H1 (cell line): Measurements from ENCODE around the gene PARD3. TPM values are rescaled to one million over a fixed set of nuclear protein-coding genes. Genes with fewer than 3 reads are reported as not detected.

Experiments
- FOSL1 ChIP-seq: IDR thresholded peaks from 2 replicates; pipeline ENCODE4 v1.6.1; 2011; ENCODE audit warnings: mild to moderate bottlenecking, low read depth, low read length, moderate library complexity; ENCODE audit not compliant: insufficient read depth
- POLR2AphosphoS5 ChIP-seq: IDR thresholded peaks from 2 replicates; pipeline ENCODE4 v1.6.1; 2011; ENCODE audit warnings: low read depth, low read length
- RBBP5 ChIP-seq: IDR thresholded peaks from 2 replicates; pipeline ENCODE4 v1.7.1; 2012; ENCODE audit warnings: low read depth, mild to moderate bottlenecking, inconsistent platforms, low read length, moderate library complexity, borderline replicate concordance
- SIX5 ChIP-seq: IDR thresholded peaks from 2 replicates; pipeline ENCODE4 v1.6.1; 2011; ENCODE audit warnings: mild to moderate bottlenecking, low read depth, low read length
- TBP ChIP-seq: IDR thresholded peaks from 2 replicates; pipeline ENCODE4 v1.6.1; 2011; ENCODE audit warnings: low read depth, low read length, improper control_type of control experiment
- TEAD4 ChIP-seq: IDR thresholded peaks from 2 replicates; pipeline ENCODE4 v1.6.1; 2012; ENCODE audit warnings: low read depth, low read length, inconsistent platforms, mixed read lengths
- polyA plus RNA-seq, 7 experiments: library from polyadenylated mRNA; depleted of rRNA in 3 of 7; stranded (reverse) in 5 of 7; unstranded in 2 of 7; fragments of >200 nt in 5 of 7; fragments of 200-250 nt in 2 of 7; gene quantifications; 1 replicate in 5 of 7; 2 replicates in 1 of 7; 4 replicates in 1 of 7; pipeline versions ENCODE4 v1.2.1 to v1.2.3, GENCODE V29; 2011 to 2013; ENCODE audit warnings: missing spikeins in 2 of 7, mixed read lengths in 2 of 7
- total RNA-seq: library from RNA; stranded (reverse); fragmentation: NEBNext Ultra II Directional; extraction: Animal tissue kit (Norgen Biotek cat#: 25700); gene quantifications from 2 replicates; pipeline ENCODE4 v1.2.1, GENCODE V29; 2021
- TF ChIP-seq, protein P1 (sequence below): fragments of 300-600 bp; sonication (generic); IDR thresholded peaks from 2 replicates; pipeline ENCODE4 v1.7.1; 2012; ENCODE audit warnings: low read length, moderate library complexity, mild to moderate bottlenecking, inconsistent platforms; ENCODE audit not compliant: insufficient replicate concordance

PARD3 gene
- total and polyA plus RNA-seq, 2 of the 8 experiments (the other 6 are each of a cell fraction or from before 2014, with no cell fraction given), result 19.7 to 49.1 TPM

DNA sequence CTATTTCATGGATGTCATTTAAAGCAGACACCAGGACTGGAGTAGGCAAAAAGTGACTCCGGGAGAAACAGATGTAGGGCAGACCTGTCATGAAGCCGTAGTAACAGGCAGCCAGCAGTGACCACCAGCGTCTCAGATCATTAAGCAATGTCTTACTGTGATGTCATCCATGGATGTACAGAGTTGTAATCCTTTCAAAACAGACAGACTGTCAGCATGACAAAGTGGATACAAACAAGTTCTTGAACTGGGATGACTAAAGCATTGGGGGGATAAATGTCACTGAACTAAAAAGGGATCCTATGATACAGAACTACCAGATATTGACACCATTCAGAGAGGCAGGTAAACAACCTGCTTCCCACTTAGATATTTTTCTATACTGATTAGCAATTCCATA, 675.5 kb downstream of the PARD3 start (continued):
- TF ChIP-seq, protein P1, sequence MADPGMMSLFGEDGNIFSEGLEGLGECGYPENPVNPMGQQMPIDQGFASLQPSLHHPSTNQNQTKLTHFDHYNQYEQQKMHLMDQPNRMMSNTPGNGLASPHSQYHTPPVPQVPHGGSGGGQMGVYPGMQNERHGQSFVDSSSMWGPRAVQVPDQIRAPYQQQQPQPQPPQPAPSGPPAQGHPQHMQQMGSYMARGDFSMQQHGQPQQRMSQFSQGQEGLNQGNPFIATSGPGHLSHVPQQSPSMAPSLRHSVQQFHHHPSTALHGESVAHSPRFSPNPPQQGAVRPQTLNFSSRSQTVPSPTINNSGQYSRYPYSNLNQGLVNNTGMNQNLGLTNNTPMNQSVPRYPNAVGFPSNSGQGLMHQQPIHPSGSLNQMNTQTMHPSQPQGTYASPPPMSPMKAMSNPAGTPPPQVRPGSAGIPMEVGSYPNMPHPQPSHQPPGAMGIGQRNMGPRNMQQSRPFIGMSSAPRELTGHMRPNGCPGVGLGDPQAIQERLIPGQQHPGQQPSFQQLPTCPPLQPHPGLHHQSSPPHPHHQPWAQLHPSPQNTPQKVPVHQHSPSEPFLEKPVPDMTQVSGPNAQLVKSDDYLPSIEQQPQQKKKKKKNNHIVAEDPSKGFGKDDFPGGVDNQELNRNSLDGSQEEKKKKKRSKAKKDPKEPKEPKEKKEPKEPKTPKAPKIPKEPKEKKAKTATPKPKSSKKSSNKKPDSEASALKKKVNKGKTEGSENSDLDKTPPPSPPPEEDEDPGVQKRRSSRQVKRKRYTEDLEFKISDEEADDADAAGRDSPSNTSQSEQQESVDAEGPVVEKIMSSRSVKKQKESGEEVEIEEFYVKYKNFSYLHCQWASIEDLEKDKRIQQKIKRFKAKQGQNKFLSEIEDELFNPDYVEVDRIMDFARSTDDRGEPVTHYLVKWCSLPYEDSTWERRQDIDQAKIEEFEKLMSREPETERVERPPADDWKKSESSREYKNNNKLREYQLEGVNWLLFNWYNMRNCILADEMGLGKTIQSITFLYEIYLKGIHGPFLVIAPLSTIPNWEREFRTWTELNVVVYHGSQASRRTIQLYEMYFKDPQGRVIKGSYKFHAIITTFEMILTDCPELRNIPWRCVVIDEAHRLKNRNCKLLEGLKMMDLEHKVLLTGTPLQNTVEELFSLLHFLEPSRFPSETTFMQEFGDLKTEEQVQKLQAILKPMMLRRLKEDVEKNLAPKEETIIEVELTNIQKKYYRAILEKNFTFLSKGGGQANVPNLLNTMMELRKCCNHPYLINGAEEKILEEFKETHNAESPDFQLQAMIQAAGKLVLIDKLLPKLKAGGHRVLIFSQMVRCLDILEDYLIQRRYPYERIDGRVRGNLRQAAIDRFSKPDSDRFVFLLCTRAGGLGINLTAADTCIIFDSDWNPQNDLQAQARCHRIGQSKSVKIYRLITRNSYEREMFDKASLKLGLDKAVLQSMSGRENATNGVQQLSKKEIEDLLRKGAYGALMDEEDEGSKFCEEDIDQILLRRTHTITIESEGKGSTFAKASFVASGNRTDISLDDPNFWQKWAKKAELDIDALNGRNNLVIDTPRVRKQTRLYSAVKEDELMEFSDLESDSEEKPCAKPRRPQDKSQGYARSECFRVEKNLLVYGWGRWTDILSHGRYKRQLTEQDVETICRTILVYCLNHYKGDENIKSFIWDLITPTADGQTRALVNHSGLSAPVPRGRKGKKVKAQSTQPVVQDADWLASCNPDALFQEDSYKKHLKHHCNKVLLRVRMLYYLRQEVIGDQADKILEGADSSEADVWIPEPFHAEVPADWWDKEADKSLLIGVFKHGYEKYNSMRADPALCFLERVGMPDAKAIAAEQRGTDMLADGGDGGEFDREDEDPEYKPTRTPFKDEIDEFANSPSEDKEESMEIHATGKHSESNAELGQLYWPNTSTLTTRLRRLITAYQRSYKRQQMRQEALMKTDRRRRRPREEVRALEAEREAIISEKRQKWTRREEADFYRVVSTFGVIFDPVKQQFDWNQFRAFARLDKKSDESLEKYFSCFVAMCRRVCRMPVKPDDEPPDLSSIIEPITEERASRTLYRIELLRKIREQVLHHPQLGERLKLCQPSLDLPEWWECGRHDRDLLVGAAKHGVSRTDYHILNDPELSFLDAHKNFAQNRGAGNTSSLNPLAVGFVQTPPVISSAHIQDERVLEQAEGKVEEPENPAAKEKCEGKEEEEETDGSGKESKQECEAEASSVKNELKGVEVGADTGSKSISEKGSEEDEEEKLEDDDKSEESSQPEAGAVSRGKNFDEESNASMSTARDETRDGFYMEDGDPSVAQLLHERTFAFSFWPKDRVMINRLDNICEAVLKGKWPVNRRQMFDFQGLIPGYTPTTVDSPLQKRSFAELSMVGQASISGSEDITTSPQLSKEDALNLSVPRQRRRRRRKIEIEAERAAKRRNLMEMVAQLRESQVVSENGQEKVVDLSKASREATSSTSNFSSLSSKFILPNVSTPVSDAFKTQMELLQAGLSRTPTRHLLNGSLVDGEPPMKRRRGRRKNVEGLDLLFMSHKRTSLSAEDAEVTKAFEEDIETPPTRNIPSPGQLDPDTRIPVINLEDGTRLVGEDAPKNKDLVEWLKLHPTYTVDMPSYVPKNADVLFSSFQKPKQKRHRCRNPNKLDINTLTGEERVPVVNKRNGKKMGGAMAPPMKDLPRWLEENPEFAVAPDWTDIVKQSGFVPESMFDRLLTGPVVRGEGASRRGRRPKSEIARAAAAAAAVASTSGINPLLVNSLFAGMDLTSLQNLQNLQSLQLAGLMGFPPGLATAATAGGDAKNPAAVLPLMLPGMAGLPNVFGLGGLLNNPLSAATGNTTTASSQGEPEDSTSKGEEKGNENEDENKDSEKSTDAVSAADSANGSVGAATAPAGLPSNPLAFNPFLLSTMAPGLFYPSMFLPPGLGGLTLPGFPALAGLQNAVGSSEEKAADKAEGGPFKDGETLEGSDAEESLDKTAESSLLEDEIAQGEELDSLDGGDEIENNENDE, result no peak
- TF ChIP-seq RBBP5 (no peak), TEAD4 (no peak), SIX5 (no peak), POLR2AphosphoS5 (no peak), TBP (no peak), FOSL1 (no peak)
